Testis (tissue), 3 donors: Measurements from ENCODE around the gene CCDC112. TPM values are rescaled to one million over a fixed set of nuclear protein-coding genes. Genes with fewer than 3 reads are reported as not detected.

ENCODE experiments used
- DNase-seq: peaks from one replicate; pipeline ENCODE4 v3.0.0-alpha.2; 2019
- H3K27ac ChIP-seq, 2 donors: fragments of 200-600 bp; sonication (generic); one replicate each; pipeline ENCODE4 v1.5.1; 2019
- H3K27me3 ChIP-seq: fragments of 200-600 bp; sonication (generic); one replicate; pipeline ENCODE4 v1.5.1; 2019
- H3K36me3 ChIP-seq: fragments of 200-600 bp; sonication (generic); one replicate; pipeline ENCODE4 v1.5.1; 2017; ENCODE audit warnings: low read depth; ENCODE audit errors: missing control alignments
- H3K4me1 ChIP-seq: fragments of 200-600 bp; sonication (generic); one replicate; pipeline ENCODE4 v1.5.1; 2019
- H3K4me3 ChIP-seq, 2 donors: fragments of 200-600 bp; sonication (generic); one replicate each; pipeline ENCODE4 v1.5.1; 2017 to 2019
- H3K9me3 ChIP-seq: fragments of 200-600 bp; sonication (generic); one replicate; pipeline ENCODE4 v1.5.1; 2017
- CTCF ChIP-seq, 3 experiments: fragments of 450-650 bp in 2 of 3; fragments of 200-600 bp in 1 of 3; sonication (generic) in 1 of 3; IDR thresholded peaks; one replicate each; pipeline ENCODE4 v1.5.1; 2016 to 2019; ENCODE audit warnings: antibody characterized with exemption in 3 of 3, mild to moderate bottlenecking in 2 of 3, moderate library complexity in 1 of 3
- POLR2A ChIP-seq: fragments of 450-650 bp; IDR thresholded peaks from one replicate; pipeline ENCODE4 v1.6.1; 2017; ENCODE audit warnings: antibody characterized with exemption, mild to moderate bottlenecking, moderate library complexity
- WGBS, 2 donors: methylation state at CpG; one replicate each; pipeline ENCODE4 v1.1.5; 2018; 5-methylcytosine and 5-hydroxymethylcytosine counted together
- intact Hi-C: fragments of 100-400 bp; cut with DNase I; formaldehyde crosslinking; loops from one replicate; pipeline ENCODE4 v1.15.1; 2023; ENCODE audit warnings: low total_unique reads
- polyA plus RNA-seq: library from polyadenylated mRNA; stranded (reverse); fragments of 350-450 nt; fragmentation: Illumina TruSeq; extraction: RNeasy Lipid Tissue Mini Kit (QIAGEN cat#74804); gene quantifications from one replicate; pipeline ENCODE4 v1.2.3, GENCODE V29; 2014; ENCODE audit warnings: low read depth, low replicate concordance; ENCODE audit not compliant: insufficient read depth
- small RNA-seq, 2 donors: library from RNA; depleted of rRNA; stranded (forward); fragments of <200 nt; gene quantifications; one replicate each; pipeline ENCODE3, GENCODE V24; 2016
- total RNA-seq, 2 donors: library from RNA; depleted of rRNA; stranded (reverse); fragments of >200 nt; gene quantifications; one replicate each; pipeline ENCODE4 v1.2.3, GENCODE V29; 2016

CCDC112 gene
- total and polyA plus RNA-seq, 3 donors from 2014 or later = 15.3 to 30.9 (median 20.4) TPM

DNA sequence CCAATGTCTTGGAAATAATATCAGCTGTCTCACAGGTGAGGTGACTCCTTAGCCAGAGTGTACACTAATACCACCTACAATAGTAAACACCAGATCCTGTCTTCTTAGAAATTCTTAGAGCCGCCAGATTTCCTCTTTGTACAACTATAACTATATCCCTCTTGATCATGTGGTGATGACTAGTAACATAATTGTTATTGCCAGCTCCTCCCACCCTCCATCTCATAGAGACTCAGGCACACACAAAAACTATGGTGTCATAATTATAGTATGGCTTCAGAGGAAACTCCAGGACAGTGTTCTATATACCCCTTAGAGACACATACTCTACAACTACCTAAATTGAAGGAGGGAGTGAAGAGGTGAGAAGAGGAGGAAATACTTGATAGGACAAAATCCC lies 66.8 kb downstream of the CCDC112 start:
- no peak for TF ChIP-seq POLR2A
- TF ChIP-seq CTCF (IDR thresholded peaks at IDR 0.05) = no peak
- DNase-seq = no peak
- intact Hi-C loops = no loop called here
- Histone ChIP-seq H3K9me3 (no peaks in the 10 kb centered on the region), H3K27me3 (no peaks in the 10 kb centered on the region), H3K27ac (no peak overlapping the region), H3K36me3 (no peaks in the 10 kb centered on the region), H3K4me3 (no peak overlapping the region), H3K4me1 (no peaks in the 10 kb centered on the region)
- WGBS, 2 donors = 81 to 86% methylated on average over 1 of the region's 1 CpG

GRCh38 chr5:115227281-115227680 lies 69.2 kb downstream of the CCDC112 start:
- intact Hi-C loops = no loop called here
- Histone ChIP-seq H3K9me3 (no peaks in the 10 kb centered on the region), H3K27me3 (no peaks in the 10 kb centered on the region), H3K4me1 (no peaks in the 10 kb centered on the region), H3K27ac (no peak overlapping the region), H3K36me3 (no peaks in the 10 kb centered on the region), H3K4me3 (no peak overlapping the region)
- 86 to 93% methylated on average over 1 of the region's 1 CpG for WGBS, 2 donors
- TF ChIP-seq CTCF (IDR thresholded peaks at IDR 0.05) (no peak), POLR2A (no peak)
- no peak for DNase-seq

Small RNA genes within 50 kb of the gene (small RNA-seq; reads per million reads assigned to genes)
- 0 reads per million in 2 donors for gene HMGN1P15

Other genes starting within 250 kb of the CCDC112 start
- gene TRIM36, start 126.7 kb downstream of the CCDC112 start, total RNA-seq = 100 to 1,000 TPM; 106 to 289 TPM
- 384 TPM for gene TRIM36, start 126.7 kb downstream of the CCDC112 start, polyA plus RNA-seq
- 10 to 100 TPM; 10.2 to 12.1 TPM for gene PGGT1B, start 33.8 kb downstream of the CCDC112 start, total RNA-seq
- gene PGGT1B, start 33.8 kb downstream of the CCDC112 start, polyA plus RNA-seq = 15.6 TPM
- 10 to 100 TPM; 20.0 to 28.7 TPM for gene FEM1C, start 248.1 kb upstream of the CCDC112 start, total RNA-seq
- 25.9 TPM for gene FEM1C, start 248.1 kb upstream of the CCDC112 start, polyA plus RNA-seq